NCI-H2227 treated with DMSO at 0.1 percent for 48 hours (cell line): ENCODE measurements around the gene STAC2.

ENCODE experiments used
- DNase-seq: peaks from one replicate; lab custom pipeline; 2025; lab: John Stamatoyannopoulos, UW

The STAC2 gene

DNA sequence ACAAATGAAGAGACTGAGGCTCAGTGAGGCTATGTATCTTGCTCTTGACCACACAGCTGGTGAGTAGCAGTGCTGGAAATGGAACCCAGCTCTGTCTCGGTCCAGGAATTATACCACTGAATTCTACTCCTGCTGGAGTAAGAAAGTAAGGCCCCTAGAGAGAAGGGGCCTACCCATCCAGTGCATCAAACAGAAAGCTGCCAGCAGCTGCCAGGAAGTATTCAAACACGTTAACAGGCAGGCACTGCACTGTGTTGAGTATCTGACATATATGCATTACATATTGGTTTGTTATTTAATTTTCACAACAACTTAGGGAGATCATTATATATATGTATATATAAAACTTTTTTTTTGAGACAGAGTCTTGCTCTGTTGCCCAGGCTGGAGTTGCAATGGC lies 63.8 kb downstream of the STAC2 start:
- DNase-seq: no peak
